Caki2 (cell line): Measurements from ENCODE around the gene DHX15. TPM values are rescaled to one million over a fixed set of nuclear protein-coding genes. Genes with fewer than 3 reads are reported as not detected.
"Not testable (repeated sequence)": the region's sequence is repeated elsewhere in the genome, so short reads cannot be mapped to it uniquely, and the experiment has no call there.

ENCODE experiments used
- DNase-seq: peaks from one replicate; pipeline ENCODE4 v3.0.0-alpha.2; 2015; ENCODE audit warnings: low read depth
- in situ Hi-C: cut with HindIII; loops from 2 replicates; pipeline ENCODE4 v1.10.0; 2016; ENCODE audit warnings: low sequenced_read_pairs, low pct_unique_long_range_greater_than_20kb, mixed read lengths
- total RNA-seq: library from RNA; depleted of rRNA; stranded (reverse); fragments of >200 nt; shearing (Covaris generic); gene quantifications from 2 replicates; pipeline ENCODE4 v1.2.3, GENCODE V29; 2014; ENCODE audit warnings: low replicate concordance; rRNA removed

Gene DHX15
- total RNA-seq, 1 experiment from 2014 or later, result 159 TPM

DNA sequence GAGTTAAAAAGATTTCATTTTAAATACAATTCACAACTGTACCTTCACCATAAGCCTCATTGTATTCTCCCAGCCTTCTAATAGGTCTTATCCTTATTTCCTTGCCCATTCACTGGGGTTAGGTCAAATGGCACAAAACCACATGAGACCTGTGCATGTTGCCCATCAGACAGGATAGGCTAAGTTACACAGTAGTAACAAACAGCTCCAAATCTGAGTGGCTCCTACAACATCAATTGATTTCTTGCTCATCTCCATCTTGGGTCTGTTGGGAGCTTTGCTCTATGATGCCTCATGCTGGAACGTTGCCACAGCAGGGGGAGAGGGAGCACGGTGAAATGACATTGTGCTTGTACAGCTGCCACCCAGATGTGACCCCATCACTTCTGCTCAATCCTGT, 70.6 kb downstream of the DHX15 start:
- in situ Hi-C loops, result no loop called here
- no peak for DNase-seq

DNA sequence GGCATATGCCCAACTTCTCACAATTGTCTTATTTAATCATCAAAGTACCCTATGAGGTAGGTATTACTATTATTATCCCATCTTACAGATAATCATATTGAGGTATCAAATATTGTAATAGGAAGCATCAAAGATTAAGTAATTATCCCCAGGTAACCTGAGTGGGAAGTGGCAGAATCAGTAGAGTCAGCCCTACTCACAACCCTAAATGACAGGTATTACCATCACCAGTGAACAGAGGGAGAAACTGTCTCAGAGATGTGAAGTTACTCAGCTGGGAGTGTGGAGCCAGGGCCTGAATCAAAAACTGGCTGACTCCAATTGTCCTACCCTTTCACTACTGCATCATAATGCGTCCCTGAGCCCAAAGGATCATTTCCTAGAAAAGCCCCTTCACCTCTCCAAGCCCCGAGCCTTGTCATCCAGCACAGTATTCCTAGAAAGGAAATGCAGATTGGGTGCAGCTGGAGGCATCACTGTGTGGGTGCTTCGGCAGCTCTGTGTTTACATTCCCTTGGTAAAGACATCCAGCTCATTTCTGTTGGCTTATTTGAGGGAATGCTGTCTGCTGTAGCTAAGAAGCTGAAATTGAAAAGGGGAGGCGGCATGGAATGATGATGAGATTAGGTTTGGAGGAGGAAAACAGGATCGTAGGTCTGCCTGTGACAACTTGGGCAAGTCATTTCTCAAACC, 72.8 kb downstream of the DHX15 start:
- DNase-seq, result no peak
- in situ Hi-C loops, result no loop called here

DNA sequence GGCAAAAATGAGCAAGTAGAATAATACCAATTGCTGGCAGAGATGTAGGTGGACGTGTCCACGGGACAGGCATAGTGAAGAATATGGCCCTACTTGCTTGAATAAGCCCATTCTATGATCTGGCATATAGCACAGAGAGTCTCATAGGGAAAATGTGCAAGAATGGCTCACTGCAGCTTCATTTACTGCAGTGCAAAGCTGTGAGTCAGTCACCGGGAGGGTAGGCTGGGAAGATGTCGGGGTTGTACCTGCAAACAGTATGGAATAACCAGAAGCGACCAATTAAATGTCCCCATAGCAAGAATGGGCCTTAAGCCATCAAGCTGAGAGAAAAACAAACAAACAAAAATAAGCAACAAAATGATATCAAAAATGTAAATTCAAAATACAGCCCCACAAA, 74.3 kb downstream of the DHX15 start:
- in situ Hi-C loops, result no loop called here

DNA sequence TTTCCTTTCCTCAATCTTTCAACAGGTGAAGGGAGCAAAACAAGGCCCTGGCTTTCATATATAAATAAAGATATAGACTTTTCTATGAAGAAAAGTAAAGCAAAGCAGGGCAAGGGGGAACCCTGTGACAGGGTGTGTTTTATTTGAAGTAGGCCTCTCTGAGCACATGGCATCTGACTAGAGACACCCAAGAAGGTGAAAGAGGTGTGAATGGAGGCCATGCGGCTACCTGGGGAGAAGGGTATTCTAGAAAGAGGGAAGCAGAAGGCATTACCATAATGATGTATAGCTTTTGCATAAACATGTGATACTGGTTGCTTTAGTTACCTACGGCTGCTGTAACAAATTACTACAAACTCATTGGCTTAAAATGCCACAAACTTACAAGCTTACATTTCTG, 75.8 kb downstream of the DHX15 start:
- in situ Hi-C loops, result no loop called here
- DNase-seq, result no peak

More for the DNA sequence above, 74.3 kb downstream of the DHX15 start:
- no peak for DNase-seq

DNA sequence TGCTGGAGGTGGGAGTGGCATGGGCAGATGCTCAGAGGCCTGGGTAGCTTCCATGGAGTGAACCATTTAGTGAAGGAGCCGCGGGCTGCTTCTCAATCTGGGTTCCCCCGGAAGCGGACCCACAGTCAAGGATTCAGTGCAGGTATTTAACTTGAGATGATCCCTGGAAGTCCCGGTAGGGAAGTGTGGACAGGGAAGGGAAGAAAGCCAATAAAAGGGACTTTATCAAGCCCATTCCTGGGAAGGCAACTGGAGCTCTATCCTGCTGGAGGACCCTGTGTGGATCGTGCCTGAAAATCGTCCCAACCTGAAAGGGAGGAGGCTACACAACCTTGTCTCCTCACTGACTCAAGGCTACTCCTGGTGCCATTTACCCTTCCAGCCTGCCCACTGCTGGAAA, 76.9 kb downstream of the DHX15 start:
- in situ Hi-C loops, result no loop called here
- no peak for DNase-seq

DNA sequence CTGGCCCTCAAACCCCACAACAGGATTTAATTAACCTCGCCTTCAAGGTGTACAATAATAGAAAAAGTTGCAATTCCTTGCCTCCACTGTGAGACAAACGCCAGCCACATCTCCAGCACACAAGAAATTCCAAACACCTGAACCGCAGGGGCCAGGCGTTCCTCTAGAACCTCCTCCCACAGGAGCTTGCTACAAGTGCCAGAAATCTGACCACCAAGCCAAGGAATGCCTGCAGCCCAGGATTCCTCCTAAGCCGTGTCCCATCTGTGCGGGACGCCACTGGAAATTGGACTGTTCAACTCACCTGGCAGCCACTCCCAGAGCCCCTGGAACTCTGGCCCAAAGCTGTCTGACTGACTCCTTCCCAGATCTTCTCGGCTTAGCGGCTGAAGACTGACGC, 81.3 kb downstream of the DHX15 start:
- in situ Hi-C loops, DNase-seq: not testable (repeated sequence)

DNA sequence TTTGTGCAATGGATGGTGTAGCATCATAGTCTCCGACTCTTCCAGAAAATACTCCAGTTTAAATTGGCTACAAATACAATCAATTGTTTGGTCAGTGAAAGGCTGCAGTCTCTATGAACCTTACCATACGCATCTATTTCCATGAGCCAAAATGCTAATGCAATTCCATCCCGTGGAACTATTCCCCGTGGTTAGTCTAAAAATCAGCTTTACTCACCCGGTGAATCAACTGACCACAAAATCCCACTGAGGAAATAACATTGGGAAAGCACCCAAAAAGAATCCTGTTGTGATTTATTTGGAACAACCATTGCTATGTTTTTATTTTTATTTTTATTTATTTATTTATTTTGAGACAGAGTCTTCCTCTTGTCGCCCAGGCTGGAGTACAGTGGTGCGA, 87.1 kb downstream of the DHX15 start:
- in situ Hi-C loops, result no loop called here
- no peak for DNase-seq

DNA sequence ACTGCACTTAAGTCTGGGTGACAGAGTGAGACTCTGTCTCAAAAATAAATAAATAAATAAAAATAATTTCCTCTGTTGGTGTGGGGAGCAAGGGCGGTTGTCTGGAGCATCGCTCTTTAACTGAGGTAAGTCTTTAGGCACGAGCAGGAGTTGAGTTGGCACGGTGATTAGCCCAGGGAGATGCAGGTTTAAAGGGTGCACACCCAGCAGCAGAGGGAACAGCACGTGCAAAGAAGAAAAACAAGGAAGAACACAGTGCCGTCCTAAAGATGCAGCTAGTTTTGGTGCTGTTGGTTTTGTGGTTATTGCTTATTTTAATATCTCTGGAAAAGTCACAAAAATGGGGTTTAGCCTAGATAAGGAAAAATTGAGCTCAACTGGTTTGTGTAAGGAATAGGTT, 87.8 kb downstream of the DHX15 start:
- DNase-seq, result no peak
- in situ Hi-C loops, result no loop called here

DNA sequence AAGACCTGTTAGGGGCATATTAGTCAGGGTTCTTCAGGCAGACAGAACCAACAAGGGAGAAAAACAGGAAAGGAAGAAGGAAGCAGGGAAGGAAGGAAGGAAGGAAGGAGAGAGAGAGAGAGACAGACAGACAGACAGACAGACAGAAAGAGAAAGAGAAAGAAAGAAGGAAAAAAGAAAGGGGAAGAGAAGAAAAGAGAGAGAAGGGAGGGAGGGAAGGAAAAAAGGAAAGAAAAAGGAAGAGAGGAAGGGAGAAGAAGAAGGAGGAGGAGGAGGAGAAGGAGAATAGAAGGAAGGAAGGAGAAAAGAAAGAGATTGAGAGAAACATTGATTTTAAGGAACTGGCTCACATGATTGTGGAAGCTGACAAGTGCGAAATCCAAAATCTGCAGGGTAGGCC, 89.0 kb downstream of the DHX15 start:
- in situ Hi-C loops, result no loop called here

DNA sequence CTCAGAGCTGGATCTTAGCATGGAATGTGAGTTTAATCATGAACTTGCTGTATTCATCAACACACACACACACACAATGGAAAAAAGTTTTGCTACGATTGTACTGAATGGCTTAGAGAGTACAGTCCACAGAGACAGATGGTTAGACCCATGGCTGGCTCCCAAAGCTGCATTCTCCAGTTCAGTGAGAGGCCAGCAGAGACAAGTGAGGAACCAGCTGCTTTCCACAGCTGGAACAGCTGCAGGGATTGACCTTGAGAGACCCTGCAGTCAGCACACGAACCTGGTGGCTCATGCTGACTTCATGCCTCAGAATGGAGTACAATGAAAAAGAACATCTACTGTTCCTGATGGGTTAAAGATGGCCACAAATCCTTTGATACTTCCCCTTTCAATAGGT, 94.5 kb downstream of the DHX15 start:
- in situ Hi-C loops, result no loop called here
- no peak for DNase-seq

More for the DNA sequence above, 89.0 kb downstream of the DHX15 start:
- DNase-seq, result no peak

DNA sequence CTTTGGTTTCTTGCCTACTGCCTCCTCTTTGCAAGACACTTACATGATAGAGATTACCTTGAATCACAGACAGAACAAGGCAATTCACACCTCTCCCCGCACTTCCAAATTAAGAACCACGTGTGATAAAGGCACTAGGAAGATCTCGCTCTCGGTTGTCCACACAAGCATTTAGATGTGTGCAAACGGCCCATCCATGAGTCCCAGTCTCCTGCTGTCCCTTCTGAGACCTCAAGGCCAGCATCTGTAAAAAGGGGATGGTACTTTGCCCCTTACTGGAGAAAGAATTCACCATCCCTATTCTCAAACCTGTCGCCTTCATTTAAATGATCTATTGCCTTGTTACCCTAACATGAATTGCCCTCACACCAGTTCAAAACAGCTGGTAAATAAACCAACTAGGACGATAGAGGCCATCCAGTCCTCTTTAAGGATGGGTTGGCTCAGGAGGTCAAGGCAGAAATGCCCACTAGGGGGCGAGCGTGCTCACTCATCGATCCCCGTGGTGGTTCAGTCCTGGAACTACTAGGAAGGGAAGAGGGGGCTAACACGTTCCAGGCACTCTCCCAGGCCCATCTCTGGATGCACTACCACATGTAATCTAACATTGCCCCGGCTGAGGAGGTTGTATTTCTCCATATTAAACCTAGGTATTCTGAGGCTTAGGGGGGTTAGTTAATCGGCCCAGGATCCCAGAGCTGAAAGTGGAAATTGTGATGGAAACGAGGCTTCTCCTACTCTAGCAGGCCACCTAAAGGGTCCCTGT, 95.8 kb downstream of the DHX15 start:
- DNase-seq, result peak; percentile 47
- in situ Hi-C loops, result no loop called here

DNA sequence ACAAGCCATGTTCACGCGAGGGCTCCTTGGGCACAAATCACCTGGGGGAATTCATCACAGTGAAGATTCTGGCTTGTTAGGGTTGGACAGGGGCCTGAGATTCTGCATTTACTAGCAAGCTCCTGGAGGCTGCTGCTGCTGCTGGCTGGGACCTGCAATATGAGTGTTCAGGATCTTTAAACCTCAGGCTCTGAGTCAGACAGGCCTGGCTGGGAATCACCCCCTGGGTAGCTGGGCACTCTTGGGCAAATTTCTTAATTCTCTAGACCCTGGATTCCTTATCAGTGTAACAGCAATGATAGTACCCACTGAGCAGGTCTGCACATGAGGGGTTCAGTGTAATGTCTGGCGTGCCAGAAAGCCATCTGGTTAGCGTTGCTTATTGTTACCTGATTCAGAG, 101.5 kb downstream of the DHX15 start:
- DNase-seq, result no peak
- in situ Hi-C loops, result no loop called here

DNA sequence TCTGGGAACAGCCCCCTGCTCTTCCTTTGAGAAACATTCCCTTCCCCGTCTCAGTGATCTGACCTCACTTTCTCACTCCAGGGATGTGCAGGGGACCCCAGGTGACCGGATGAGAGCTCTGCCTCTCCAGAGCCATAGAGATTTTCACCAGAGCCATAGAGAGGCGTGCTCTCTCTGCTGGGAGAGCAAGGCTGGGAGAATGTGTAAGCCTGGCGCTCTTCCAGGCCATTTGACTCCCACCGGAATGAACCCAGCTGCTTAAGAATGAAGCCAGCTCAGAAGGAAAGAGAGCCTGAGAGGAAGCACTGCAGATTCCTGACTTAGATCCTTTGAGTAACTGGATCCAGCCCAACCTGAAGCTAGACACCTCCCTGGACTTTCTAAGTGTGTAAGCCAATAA, 106.4 kb downstream of the DHX15 start:
- in situ Hi-C loops, result no loop called here

More for the DNA sequence above, 106.4 kb downstream of the DHX15 start:
- no peak for DNase-seq

Other genes starting within 250 kb of the DHX15 start
- gene SOD3, start 211.0 kb upstream of the DHX15 start, total RNA-seq, result 108 and 112 TPM in 2 replicates